ENCODE measurements around the gene SV2B.

DNA sequence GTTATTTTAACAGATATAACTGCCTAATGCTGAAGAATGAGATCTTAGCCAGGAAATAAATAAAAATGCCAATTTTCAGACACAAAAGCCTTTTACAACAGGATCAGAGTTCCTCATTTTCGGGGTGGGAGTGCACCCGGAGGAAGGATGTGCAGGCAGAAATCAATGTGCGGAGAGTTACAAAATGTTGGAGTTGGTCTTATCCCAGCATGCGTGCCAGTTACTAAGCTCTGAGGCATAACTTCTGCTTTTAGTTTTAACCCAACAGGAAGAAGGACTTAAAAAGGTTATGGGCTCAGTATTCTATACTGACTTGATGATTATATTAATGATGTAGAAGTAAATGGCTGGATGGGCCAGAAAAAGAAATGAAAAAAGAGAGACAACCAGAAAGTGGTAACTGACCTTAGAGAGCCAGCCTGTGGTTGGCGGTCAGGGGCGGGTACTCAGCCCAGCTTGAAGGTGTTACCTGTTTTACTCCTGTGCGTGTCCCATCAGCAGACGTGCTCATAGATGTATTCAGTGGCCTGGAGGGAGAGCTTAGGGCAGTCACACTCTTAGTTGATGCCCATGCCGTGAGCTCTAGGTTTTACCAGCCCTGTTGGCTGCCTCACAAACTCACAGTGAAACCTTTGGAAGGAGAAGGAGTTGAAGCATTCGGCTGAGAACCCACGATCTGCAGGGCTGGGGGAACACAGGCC, 164.7 kb downstream of the SV2B start:
- TF ChIP-seq TAF1 (IDR thresholded peaks at IDR 0.05; ENCODE audit: low read depth, low read length) (no peak), POLR2AphosphoS5 (IDR thresholded peaks at IDR 0.05; ENCODE audit: low read depth, low read length) (no peak)
